GM12878 (cell line): ENCODE data around the gene NCAM2. TPM values are rescaled to one million over a fixed set of nuclear protein-coding genes. Genes with fewer than 3 reads are reported as not detected.
A peak's percentile ranks its signal among the peaks of the same experiment; 100 is the strongest.

Experiments
- ATAC-seq: fragments of 200-7000 bp; cut with Tn5 transposase; 3 replicates; pipeline ENCODE4 v1.9.1; 2020; ENCODE audit warnings: mild to moderate bottlenecking, moderate library complexity
- BruUV-seq: library from RNA; stranded (reverse); fragments of 400-500 nt; replicated peaks from 2 replicates; lab custom pipeline; 2021; lab: Mats Ljungman, UMichigan
- CTCF ChIA-PET: fragments of 300-600 bp; sonication (Branson Sonifier 250); formaldehyde crosslinking; extraction: SDS; loops from one replicate; lab custom pipeline; 2021; ENCODE audit warnings: inconsistent platforms; lab: Yijun Ruan, JAX
- POLR2A ChIA-PET: fragments of 350-600 bp; formaldehyde crosslinking; extraction: SDS; loops from one replicate; lab custom pipeline; 2021; ENCODE audit warnings: inconsistent platforms; lab: Charles Lee
- RAD21 ChIA-PET: fragments of 300-600 bp; sonication (Branson Sonifier 250); formaldehyde crosslinking; loops from one replicate; lab custom pipeline; 2023; ENCODE audit warnings: antibody characterized with exemption; ENCODE audit not compliant: unreplicated experiment; lab: Charles Lee
- SMC1A ChIA-PET: fragments of 300-600 bp; sonication (Branson Sonifier 250); formaldehyde crosslinking; loops from one replicate; lab custom pipeline; 2023; ENCODE audit not compliant: unreplicated experiment, uncharacterized antibody; lab: Charles Lee
- DNase-seq: peaks from one replicate; pipeline ENCODE4 v3.0.0-alpha.2; 2011; ENCODE audit warnings: low read depth, low spot score
- FAIRE-seq: peaks from 3 replicates; lab custom pipeline; 2011; peaks lifted over from hg19 to GRCh38; lab: Jason Lieb, UNC
- H2AFZ ChIP-seq: 2 replicates; pipeline ENCODE4 v1.6.0; 2011; ENCODE audit warnings: low read depth, low read length, control low read depth; ENCODE audit not compliant: control insufficient read depth
- H3K27ac ChIP-seq: 2 replicates; pipeline ENCODE4 v1.5.1; 2011; ENCODE audit warnings: control low read depth; ENCODE audit not compliant: control insufficient read depth, insufficient read depth
- H3K27me3 ChIP-seq, 2 experiments: replicated peaks in 1 of 2; 2 replicates each; pipeline versions ENCODE4 v1.6.0 to v1.6.1; 2011; ENCODE audit warnings: low read length in 1 of 2; ENCODE audit not compliant: control insufficient read depth in 2 of 2, insufficient read depth in 2 of 2
- H3K36me3 ChIP-seq, 2 experiments: 2 replicates each; pipeline ENCODE4 v1.5.1; 2011; ENCODE audit warnings: low read length in 1 of 2; ENCODE audit not compliant: control insufficient read depth in 2 of 2, insufficient read depth in 2 of 2
- H3K4me1 ChIP-seq: 2 replicates; pipeline ENCODE4 v1.6.1; 2011; ENCODE audit warnings: mild to moderate bottlenecking, low read length, moderate library complexity, mixed read lengths; ENCODE audit not compliant: control insufficient read depth, insufficient read depth
- H3K4me2 ChIP-seq: 2 replicates; pipeline ENCODE4 v1.6.0; 2011; ENCODE audit warnings: control low read depth; ENCODE audit not compliant: control insufficient read depth, insufficient read depth
- H3K4me3 ChIP-seq: fragments of 200-600 bp; sonication (generic); 2 replicates; pipeline ENCODE4 v1.5.1; 2016
- H3K79me2 ChIP-seq: 2 replicates; pipeline ENCODE4 v1.6.0; 2011; ENCODE audit warnings: low read length; ENCODE audit not compliant: control insufficient read depth, insufficient read depth
- H3K9ac ChIP-seq: 2 replicates; pipeline ENCODE4 v1.8.0; 2011; ENCODE audit warnings: low read length, control low read depth, mixed read lengths; ENCODE audit not compliant: control insufficient read depth, insufficient read depth
- H3K9me3 ChIP-seq: replicated peaks from 3 replicates; pipeline ENCODE4 v1.5.1; 2011; ENCODE audit warnings: mild to moderate bottlenecking, low read length; ENCODE audit not compliant: control insufficient read depth, insufficient read depth
- H4K20me1 ChIP-seq: 2 replicates; pipeline ENCODE4 v1.6.0; 2011; ENCODE audit not compliant: control insufficient read depth, insufficient read depth
- BHLHE40 ChIP-seq, 2 experiments: fragments of 450-650 bp in 1 of 2; IDR thresholded peaks; 2 replicates each; pipeline ENCODE4 v1.6.1; 2011 to 2017; ENCODE audit warnings: low read depth in 2 of 2, borderline replicate concordance in 1 of 2, improper control_type of control experiment in 1 of 2, low read length in 1 of 2, mild to moderate bottlenecking in 1 of 2
- BRCA1 ChIP-seq: IDR thresholded peaks from 2 replicates; pipeline ENCODE4 v1.6.1; 2011; ENCODE audit warnings: low read depth, low read length, improper control_type of control experiment
- CBX3 ChIP-seq: fragments of 200-600 bp; sonication (generic); IDR thresholded peaks from 2 replicates; pipeline ENCODE4 v1.6.1; 2016; ENCODE audit warnings: low read depth, borderline replicate concordance
- IRF4 ChIP-seq: IDR thresholded peaks from 2 replicates; pipeline ENCODE4 v1.6.1; 2011; ENCODE audit warnings: low read depth, low read length
- JUND ChIP-seq: IDR thresholded peaks from 2 replicates; pipeline ENCODE4 v1.6.1; 2012; ENCODE audit warnings: low read depth, mild to moderate bottlenecking, low read length, improper control_type of control experiment, moderate library complexity
- KDM1A ChIP-seq: fragments of 200-600 bp; sonication (generic); IDR thresholded peaks from 2 replicates; pipeline ENCODE4 v1.6.1; 2016; ENCODE audit warnings: borderline replicate concordance
- NFYA ChIP-seq: IDR thresholded peaks from 2 replicates; pipeline ENCODE4 v1.6.1; 2011; ENCODE audit warnings: low read depth, mild to moderate bottlenecking, low read length, improper control_type of control experiment, borderline replicate concordance
- RAD21 ChIP-seq: IDR thresholded peaks from 2 replicates; pipeline ENCODE4 v1.6.1; 2011; ENCODE audit warnings: mild to moderate bottlenecking, low read depth, low read length, moderate library complexity; ENCODE audit not compliant: insufficient read depth
- STAT1 ChIP-seq: fragments of 450-650 bp; conservative IDR thresholded peaks from 2 replicates; pipeline ENCODE4 v1.6.1; 2014; ENCODE audit warnings: antibody characterized with exemption, mild to moderate bottlenecking
- SUZ12 ChIP-seq: fragments of 200-600 bp; sonication (generic); IDR thresholded peaks from one replicate; pipeline ENCODE4 v1.6.1; 2018; ENCODE audit warnings: antibody characterized with exemption, mild to moderate bottlenecking; ENCODE audit not compliant: unreplicated experiment
- TBL1XR1 ChIP-seq: IDR thresholded peaks from 2 replicates; pipeline ENCODE4 v1.6.1; 2012; ENCODE audit warnings: low read depth, low read length, improper control_type of control experiment
- WRNIP1 ChIP-seq: IDR thresholded peaks from 2 replicates; pipeline ENCODE4 v1.6.1; 2011; ENCODE audit warnings: low read depth, low read length, improper control_type of control experiment, borderline replicate concordance
- ZNF24 ChIP-seq: fragments of 450-650 bp; IDR thresholded peaks from 2 replicates; pipeline ENCODE4 v1.6.1; 2017; ENCODE audit warnings: antibody characterized with exemption, mild to moderate bottlenecking
- WGBS: methylation state at CpG from one replicate; pipeline ENCODE4 v1.1.6; 2016; ENCODE audit warnings: low lambda C conversion rate; ENCODE audit not compliant: insufficient replicate concordance, insufficient coverage; ENCODE audit errors: missing lambda C conversion rate; 5-methylcytosine and 5-hydroxymethylcytosine counted together
- in situ Hi-C: fragments of 300-500 bp; cut with MboI; formaldehyde crosslinking; loops from 9 replicates; pipeline ENCODE4 v1.14.3; 2018; ENCODE audit warnings: mixed read lengths
- intact Hi-C: fragments of 100-400 bp; cut with micrococcal nuclease; formaldehyde crosslinking; loops from one replicate; pipeline ENCODE4 v1.14.2; 2022; ENCODE audit not compliant: unreplicated experiment
- polyA plus RNA-seq, 11 experiments: library from polyadenylated mRNA; depleted of rRNA in 4 of 11; unstranded in 6 of 11; stranded (reverse) in 5 of 11; fragments of >200 nt; fragmentation: Nextera tagmentation in 4 of 11; fragmentation: Illumina TruSeq in 1 of 11; extraction: Ambion mirVana in 4 of 11; extraction: Trizol in 1 of 11; gene quantifications; 1 replicate in 1 of 11; 2 replicates in 10 of 11; pipeline versions ENCODE4 v1.2.1 to v1.2.3, GENCODE V29; 2011 to 2016; ENCODE audit warnings: inconsistent platforms in 2 of 11, missing spikeins in 2 of 11, low read depth in 1 of 11
- total RNA-seq, 4 experiments: library from RNA; depleted of rRNA in 3 of 4; stranded (reverse); fragments of >200 nt in 3 of 4; fragmentation: Illumina TruSeq in 1 of 4; extraction: Trizol in 1 of 4; gene quantifications; 2 replicates each; pipeline versions ENCODE4 v1.2.1 to v1.2.3, GENCODE V29; 2013 to 2021
- TF ChIP-seq, protein P1 (sequence below), 3 experiments: IDR thresholded peaks in 2 of 3; conservative IDR thresholded peaks in 1 of 3; 2 replicates each; pipeline ENCODE4 v1.5.1; 2011; ENCODE audit warnings: low read depth in 3 of 3, low read length in 3 of 3, mild to moderate bottlenecking in 3 of 3, control low read depth in 2 of 3, moderate library complexity in 2 of 3, inconsistent platforms in 1 of 3, mixed read lengths in 1 of 3; ENCODE audit not compliant: control insufficient read depth in 2 of 3, insufficient read depth in 1 of 3; ENCODE audit errors: extremely low read depth in 1 of 3

Gene NCAM2
- total and polyA plus RNA-seq, 10 of the 15 experiments (the other 5 are each of a cell fraction or from before 2014, with no cell fraction given), result 0.23 to 0.27 TPM; not detected in 8

DNA sequence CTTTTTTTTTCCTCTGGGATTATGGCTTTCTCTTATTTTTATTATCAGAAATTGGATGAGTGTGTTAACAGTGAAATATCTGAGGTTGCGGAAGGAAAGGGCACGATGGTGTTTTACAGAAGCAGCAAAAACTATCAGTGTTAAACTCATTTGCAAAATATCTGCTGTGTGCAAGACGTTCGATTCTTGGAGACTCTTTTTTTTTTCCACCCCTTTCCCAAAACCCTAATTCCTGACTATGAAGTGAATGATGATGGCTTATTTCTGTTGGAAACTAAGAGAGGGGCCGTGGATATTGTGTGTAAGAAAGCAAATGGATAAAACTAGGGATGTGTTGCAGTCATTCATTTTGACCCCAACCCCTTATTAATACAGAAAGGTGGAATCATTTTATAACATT, 677 bp downstream of the NCAM2 start:
- in situ Hi-C loops, result no loop called here
- Histone ChIP-seq H3K27me3 (no peaks in the 10 kb centered on the region; a peak in 1 of 4 replicates), H4K20me1 (no peaks in the 10 kb centered on the region), H3K4me3 (no peak overlapping the region), H3K4me2 (no peak overlapping the region), H3K27ac (no peak overlapping the region), H3K36me3 (no peaks in the 10 kb centered on the region), H3K79me2 (no peaks in the 10 kb centered on the region), H3K4me1 (no peaks in the 10 kb centered on the region), H3K9ac (no peak overlapping the region), H3K9me3 (no peaks in the 10 kb centered on the region), H2AFZ (no peak overlapping the region)
- TF ChIP-seq STAT1 (no peak), JUND (no peak), CBX3 (no peak), ZNF24 (no peak), BRCA1 (no peak)
- ATAC-seq, result no peak
- no peak for FAIRE-seq
- POLR2A ChIA-PET, result no interaction called here
- no peak for DNase-seq
- intact Hi-C loops, result no loop called here
- RAD21 ChIA-PET, result no interaction called here
- BruUV-seq, result no TSS peak
- SMC1A ChIA-PET, result no interaction called here
- 35% methylated on average over 5 of the region's 5 CpGs for WGBS
- CTCF ChIA-PET, result interaction anchor here (1.2 kb wide), 1 partner anchor 11 kb away, joined by 3 read pairs; no protein-coding TSS in a partner anchor

DNA sequence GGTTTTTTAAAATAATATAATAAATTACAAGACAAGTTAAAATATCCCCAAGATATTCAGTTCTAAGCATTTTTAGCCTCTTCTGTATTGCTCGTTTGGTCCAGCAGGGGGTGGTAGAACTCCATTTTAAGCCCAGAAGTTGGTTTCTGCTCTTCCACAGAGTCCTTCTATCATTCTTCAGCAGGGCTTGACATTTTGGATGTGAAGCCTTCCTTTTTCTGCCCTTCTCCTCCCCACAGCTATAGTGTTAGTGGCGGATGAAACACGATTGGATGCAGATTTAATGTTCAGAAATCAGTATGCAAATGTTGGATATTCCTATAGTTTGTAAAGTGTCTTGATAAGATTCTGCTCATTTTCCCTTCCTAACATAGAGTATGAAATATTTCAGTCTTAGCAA, 1.4 kb downstream of the NCAM2 start:
- ChIA-PET SMC1A (interaction anchor here (0.6 to 1.7 kb wide), 3 partner anchors 56 to 922 kb away, joined by 3 read pairs; no protein-coding TSS in a partner anchor), RAD21 (interaction anchor here (1.5 kb wide), 1 partner anchor 102 kb away, joined by 4 read pairs; no protein-coding TSS in a partner anchor), CTCF (interaction anchor here (1.2 to 1.6 kb wide), 2 partner anchors 12 to 102 kb away, joined by 3 to 7 read pairs; no protein-coding TSS in a partner anchor), POLR2A (no interaction called here)
- Histone ChIP-seq H3K79me2 (no peaks in the 10 kb centered on the region), H3K4me1 (no peaks in the 10 kb centered on the region), H3K9me3 (no peaks in the 10 kb centered on the region), H2AFZ (no peak overlapping the region), H4K20me1 (no peaks in the 10 kb centered on the region), H3K9ac (no peak overlapping the region), H3K4me3 (no peak overlapping the region), H3K36me3 (no peaks in the 10 kb centered on the region), H3K27me3 (no peaks in the 10 kb centered on the region; a peak in 1 of 4 replicates), H3K4me2 (no peak overlapping the region), H3K27ac (no peak overlapping the region)
- intact Hi-C loops, result loop anchor here (5.0 kb wide), 2 partner anchors 103 to 1793 kb away; no protein-coding TSS in a partner anchor
- FAIRE-seq (no peak), ATAC-seq (no peak), DNase-seq (no peak)
- BruUV-seq, result no TSS peak
- in situ Hi-C loops, result loop anchor here (25.0 kb wide), 1 partner anchor 1788 kb away; no protein-coding TSS in a partner anchor
- WGBS, result 0% methylated on average over 3 of the region's 3 CpGs
- TF ChIP-seq, protein P1, sequence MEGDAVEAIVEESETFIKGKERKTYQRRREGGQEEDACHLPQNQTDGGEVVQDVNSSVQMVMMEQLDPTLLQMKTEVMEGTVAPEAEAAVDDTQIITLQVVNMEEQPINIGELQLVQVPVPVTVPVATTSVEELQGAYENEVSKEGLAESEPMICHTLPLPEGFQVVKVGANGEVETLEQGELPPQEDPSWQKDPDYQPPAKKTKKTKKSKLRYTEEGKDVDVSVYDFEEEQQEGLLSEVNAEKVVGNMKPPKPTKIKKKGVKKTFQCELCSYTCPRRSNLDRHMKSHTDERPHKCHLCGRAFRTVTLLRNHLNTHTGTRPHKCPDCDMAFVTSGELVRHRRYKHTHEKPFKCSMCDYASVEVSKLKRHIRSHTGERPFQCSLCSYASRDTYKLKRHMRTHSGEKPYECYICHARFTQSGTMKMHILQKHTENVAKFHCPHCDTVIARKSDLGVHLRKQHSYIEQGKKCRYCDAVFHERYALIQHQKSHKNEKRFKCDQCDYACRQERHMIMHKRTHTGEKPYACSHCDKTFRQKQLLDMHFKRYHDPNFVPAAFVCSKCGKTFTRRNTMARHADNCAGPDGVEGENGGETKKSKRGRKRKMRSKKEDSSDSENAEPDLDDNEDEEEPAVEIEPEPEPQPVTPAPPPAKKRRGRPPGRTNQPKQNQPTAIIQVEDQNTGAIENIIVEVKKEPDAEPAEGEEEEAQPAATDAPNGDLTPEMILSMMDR (IDR thresholded peaks at IDR 0.05 in 2 of 3, conservative IDR thresholded peaks at IDR 0.05 in 1 of 3; ENCODE audit: control insufficient read depth in 2 of 3, extremely low read depth in 1 of 3, insufficient read depth in 1 of 3, low read depth in 3 of 3, low read length in 3 of 3), result peak; percentile 53 to 62 (median 56); a peak in 4 of 6 replicates
- no peak for TF ChIP-seq SUZ12
- TF ChIP-seq TBL1XR1, result no peak
- no peak for TF ChIP-seq BHLHE40 (IDR thresholded peaks at IDR 0.05; ENCODE audit: borderline replicate concordance in 1 of 2, low read depth in 2 of 2, low read length in 1 of 2)
- TF ChIP-seq WRNIP1, result no peak
- no peak for TF ChIP-seq NFYA
- TF ChIP-seq IRF4, result no peak
- no peak for TF ChIP-seq KDM1A
- peak; percentile 78 for TF ChIP-seq RAD21
